ENCODE results near the gene DPH7.

DPH7 gene

DNA sequence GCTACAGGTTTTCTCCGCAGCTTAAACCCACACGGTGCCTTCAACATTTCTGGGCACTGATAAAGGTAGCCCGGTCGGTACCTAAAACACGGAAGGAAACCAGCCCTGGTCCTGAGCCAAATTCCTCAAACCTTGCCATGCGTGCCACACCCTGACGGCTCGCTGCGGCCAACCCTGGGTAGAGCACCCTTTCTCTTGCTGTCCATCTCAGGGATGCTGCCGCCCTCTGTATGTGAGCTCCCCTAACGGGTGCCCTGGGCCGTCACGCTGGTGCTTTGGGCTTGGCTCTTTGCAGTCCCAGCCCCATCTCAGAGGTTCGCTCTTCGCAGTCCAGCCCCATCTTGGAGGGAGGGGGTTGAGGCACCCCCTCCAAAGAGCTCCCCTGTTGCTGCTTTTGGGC, 72.5 kb downstream of the DPH7 start:
- H3K4me1 ChIP-seq (ENCODE audit: low read length) = no peaks in the 10 kb centered on the region
- no peaks in the 10 kb centered on the region for H3K79me2 ChIP-seq (ENCODE audit: low read length)
- no peak overlapping the region for H3K4me2 ChIP-seq (ENCODE audit: low read length)
- no peak overlapping the region for H3K27ac ChIP-seq (ENCODE audit: low read length)
- H3K9ac ChIP-seq (ENCODE audit: low read length) = no peak overlapping the region
- H2AFZ ChIP-seq (ENCODE audit: low read depth, low read length) = no peak overlapping the region
- no peaks in the 10 kb centered on the region for H3K27me3 ChIP-seq (ENCODE audit: low read depth, low read length)
- no peaks in the 10 kb centered on the region for H3K9me3 ChIP-seq (ENCODE audit: insufficient read depth, low read length)
- no peaks in the 10 kb centered on the region for H3K36me3 ChIP-seq (replicated peaks; ENCODE audit: low read depth, low read length)
- TF ChIP-seq, protein P1, sequence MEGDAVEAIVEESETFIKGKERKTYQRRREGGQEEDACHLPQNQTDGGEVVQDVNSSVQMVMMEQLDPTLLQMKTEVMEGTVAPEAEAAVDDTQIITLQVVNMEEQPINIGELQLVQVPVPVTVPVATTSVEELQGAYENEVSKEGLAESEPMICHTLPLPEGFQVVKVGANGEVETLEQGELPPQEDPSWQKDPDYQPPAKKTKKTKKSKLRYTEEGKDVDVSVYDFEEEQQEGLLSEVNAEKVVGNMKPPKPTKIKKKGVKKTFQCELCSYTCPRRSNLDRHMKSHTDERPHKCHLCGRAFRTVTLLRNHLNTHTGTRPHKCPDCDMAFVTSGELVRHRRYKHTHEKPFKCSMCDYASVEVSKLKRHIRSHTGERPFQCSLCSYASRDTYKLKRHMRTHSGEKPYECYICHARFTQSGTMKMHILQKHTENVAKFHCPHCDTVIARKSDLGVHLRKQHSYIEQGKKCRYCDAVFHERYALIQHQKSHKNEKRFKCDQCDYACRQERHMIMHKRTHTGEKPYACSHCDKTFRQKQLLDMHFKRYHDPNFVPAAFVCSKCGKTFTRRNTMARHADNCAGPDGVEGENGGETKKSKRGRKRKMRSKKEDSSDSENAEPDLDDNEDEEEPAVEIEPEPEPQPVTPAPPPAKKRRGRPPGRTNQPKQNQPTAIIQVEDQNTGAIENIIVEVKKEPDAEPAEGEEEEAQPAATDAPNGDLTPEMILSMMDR (IDR thresholded peaks at IDR 0.05; ENCODE audit: low read depth, low read length) = no peak
- no peak for TF ChIP-seq EZH2phosphoT487 (IDR thresholded peaks at IDR 0.05; ENCODE audit: low read depth)
- H3K4me3 ChIP-seq (ENCODE audit: low read length) = no peak overlapping the region
- H4K20me1 ChIP-seq (ENCODE audit: insufficient read depth, low read length) = no peaks in the 10 kb centered on the region

DNA sequence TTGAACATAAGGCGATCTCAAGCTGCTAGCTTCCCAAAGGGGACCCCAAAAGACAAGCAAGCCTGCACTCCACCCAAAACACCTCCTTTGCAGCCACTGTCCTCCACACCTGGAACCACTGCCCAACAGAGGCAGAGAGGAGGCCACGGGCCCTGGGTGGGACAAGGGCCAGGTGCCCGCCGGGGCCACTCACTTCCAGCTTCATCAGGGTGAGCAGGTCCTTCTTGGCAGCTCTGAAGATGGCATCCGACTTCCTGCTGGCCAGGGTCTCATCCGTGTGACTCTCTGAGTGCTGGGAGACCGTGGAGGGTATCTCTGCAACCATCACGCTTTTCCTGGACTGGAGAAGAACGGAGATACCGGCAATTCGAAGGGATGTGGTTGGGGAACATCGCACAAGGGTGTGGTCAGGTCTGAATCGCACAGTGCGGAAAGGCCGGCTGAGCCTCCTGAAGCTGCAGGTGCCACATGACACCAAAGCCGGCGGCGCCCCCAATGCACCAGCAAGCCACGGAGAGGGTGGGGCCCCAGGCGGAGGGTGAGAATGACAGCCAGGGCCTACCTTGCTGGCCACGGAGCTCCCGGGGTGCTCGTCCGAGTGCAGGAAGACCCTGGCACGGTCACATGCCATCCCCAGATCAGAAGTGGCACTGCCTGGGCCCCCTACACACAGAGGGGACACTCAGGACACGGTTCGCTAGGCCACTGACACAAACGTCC, 73.1 kb downstream of the DPH7 start:
- TF ChIP-seq EZH2phosphoT487 (IDR thresholded peaks at IDR 0.05; ENCODE audit: low read depth) = no peak
- TF ChIP-seq, protein P1 (IDR thresholded peaks at IDR 0.05; ENCODE audit: low read depth, low read length) = no peak
- no peak overlapping the region for H3K4me2 ChIP-seq (ENCODE audit: low read length)

More for the DNA sequence above, 73.1 kb downstream of the DPH7 start:
- Histone ChIP-seq H3K79me2 (ENCODE audit: low read length) (no peaks in the 10 kb centered on the region), H3K9me3 (ENCODE audit: insufficient read depth, low read length) (no peaks in the 10 kb centered on the region), H3K36me3 (replicated peaks; ENCODE audit: low read depth, low read length) (no peaks in the 10 kb centered on the region), H3K27me3 (ENCODE audit: low read depth, low read length) (no peaks in the 10 kb centered on the region), H3K4me3 (ENCODE audit: low read length) (no peak overlapping the region), H4K20me1 (ENCODE audit: insufficient read depth, low read length) (no peaks in the 10 kb centered on the region), H3K27ac (ENCODE audit: low read length) (no peak overlapping the region), H3K9ac (ENCODE audit: low read length) (no peak overlapping the region), H2AFZ (ENCODE audit: low read depth, low read length) (no peak overlapping the region), H3K4me1 (ENCODE audit: low read length) (no peaks in the 10 kb centered on the region)
